ENCODE data around the gene UPP1. TPM values are rescaled to one million over a fixed set of nuclear protein-coding genes. Genes with fewer than 3 reads are reported as not detected.

UPP1 gene
- total RNA-seq, 1 donor from 2014 or later = 68.9 TPM

- intact Hi-C loops (cut with DNase I) = no loop called here
- Histone ChIP-seq H3K4me1 (no peaks in the 10 kb centered on the region), H3K4me3 (no peak overlapping the region), H3K27me3 (no peaks in the 10 kb centered on the region), H3K9me3 (no peaks in the 10 kb centered on the region), H3K36me3 (peaks cover 48% of the 10 kb centered on the region), H3K27ac (no peak overlapping the region)
- no peak for ATAC-seq
- no peak for DNase-seq
- no peak for TF ChIP-seq CTCF (IDR thresholded peaks at IDR 0.05)
Measured at GRCh38 chr7:48108959-48109847, 20.1 kb downstream of the UPP1 start.

GRCh38 chr7:48109848-48110663, 21.0 kb downstream of the UPP1 start:
- intact Hi-C loops (cut with DNase I) = no loop called here

GRCh38 chr7:48110868-48111267, 21.8 kb downstream of the UPP1 start:
- intact Hi-C loops (cut with DNase I) = no loop called here
- no peak for ATAC-seq

More at GRCh38 chr7:48109848-48110663, 21.0 kb downstream of the UPP1 start:
- Histone ChIP-seq H3K27me3 (no peaks in the 10 kb centered on the region), H3K36me3 (peaks cover 41% of the 10 kb centered on the region), H3K27ac (no peak overlapping the region), H3K4me1 (no peaks in the 10 kb centered on the region), H3K4me3 (no peak overlapping the region), H3K9me3 (no peaks in the 10 kb centered on the region)
- ATAC-seq = peak; percentile 91
- peak; percentile 100 for TF ChIP-seq CTCF (IDR thresholded peaks at IDR 0.05)
- DNase-seq = peak; percentile 86

GRCh38 chr7:48111596-48111995, 22.5 kb downstream of the UPP1 start:
- no peak for TF ChIP-seq CTCF (IDR thresholded peaks at IDR 0.05)
- H3K4me1 ChIP-seq = no peaks in the 10 kb centered on the region
- H3K4me3 ChIP-seq = no peak overlapping the region
- intact Hi-C loops (cut with DNase I) = no loop called here
- no peak for ATAC-seq
- no peak for DNase-seq
- H3K27me3 ChIP-seq = no peaks in the 10 kb centered on the region
- no peak overlapping the region for H3K27ac ChIP-seq
- H3K9me3 ChIP-seq = no peaks in the 10 kb centered on the region
- H3K36me3 ChIP-seq = peaks cover 27% of the 10 kb centered on the region

More at GRCh38 chr7:48110868-48111267, 21.8 kb downstream of the UPP1 start:
- Histone ChIP-seq H3K4me3 (no peak overlapping the region), H3K36me3 (peaks cover 33% of the 10 kb centered on the region), H3K9me3 (no peaks in the 10 kb centered on the region), H3K27me3 (no peaks in the 10 kb centered on the region), H3K4me1 (no peaks in the 10 kb centered on the region), H3K27ac (no peak overlapping the region)
- no peak for DNase-seq
- TF ChIP-seq CTCF (IDR thresholded peaks at IDR 0.05) = no peak

- Histone ChIP-seq H3K4me3 (no peak overlapping the region), H3K27me3 (no peaks in the 10 kb centered on the region), H3K9me3 (no peaks in the 10 kb centered on the region), H3K36me3 (peaks cover 17% of the 10 kb centered on the region), H3K4me1 (no peaks in the 10 kb centered on the region), H3K27ac (no peak overlapping the region)
- TF ChIP-seq CTCF (IDR thresholded peaks at IDR 0.05) = no peak
- DNase-seq = no peak
- no peak for ATAC-seq
- intact Hi-C loops (cut with DNase I) = no loop called here
Measured at GRCh38 chr7:48112401-48113165, 23.5 kb downstream of the UPP1 start.

All from upper lobe of right lung (tissue), 1 donor.